ENCODE data around the gene TNFRSF21. TPM values are rescaled to one million over a fixed set of nuclear protein-coding genes. Genes with fewer than 3 reads are reported as not detected.
A peak's percentile ranks its signal among the peaks of the same experiment; 100 is the strongest.

The TNFRSF21 gene
- total RNA-seq, 1 donor from 2014 or later: 56.0 TPM

DNA sequence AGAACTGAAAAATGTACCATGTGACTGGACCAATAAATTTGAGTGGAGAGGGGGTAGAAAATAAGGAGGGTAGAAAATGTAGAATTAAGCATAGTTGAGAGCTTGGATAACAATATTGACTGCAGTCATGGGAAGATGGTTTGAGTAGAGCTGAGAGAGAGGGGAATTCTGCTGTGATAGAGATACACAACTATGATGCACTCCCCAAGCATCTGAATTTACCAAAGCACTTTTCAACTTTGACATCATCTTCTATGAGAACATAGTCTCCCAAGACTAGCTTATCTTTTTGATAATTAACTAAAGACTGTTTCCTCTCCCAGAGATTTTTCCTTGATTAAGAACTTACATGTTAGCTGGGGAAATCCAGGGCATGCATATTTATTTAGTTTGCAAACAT lies 103.1 kb downstream of the TNFRSF21 start:
- DNase-seq: no peak

DNA sequence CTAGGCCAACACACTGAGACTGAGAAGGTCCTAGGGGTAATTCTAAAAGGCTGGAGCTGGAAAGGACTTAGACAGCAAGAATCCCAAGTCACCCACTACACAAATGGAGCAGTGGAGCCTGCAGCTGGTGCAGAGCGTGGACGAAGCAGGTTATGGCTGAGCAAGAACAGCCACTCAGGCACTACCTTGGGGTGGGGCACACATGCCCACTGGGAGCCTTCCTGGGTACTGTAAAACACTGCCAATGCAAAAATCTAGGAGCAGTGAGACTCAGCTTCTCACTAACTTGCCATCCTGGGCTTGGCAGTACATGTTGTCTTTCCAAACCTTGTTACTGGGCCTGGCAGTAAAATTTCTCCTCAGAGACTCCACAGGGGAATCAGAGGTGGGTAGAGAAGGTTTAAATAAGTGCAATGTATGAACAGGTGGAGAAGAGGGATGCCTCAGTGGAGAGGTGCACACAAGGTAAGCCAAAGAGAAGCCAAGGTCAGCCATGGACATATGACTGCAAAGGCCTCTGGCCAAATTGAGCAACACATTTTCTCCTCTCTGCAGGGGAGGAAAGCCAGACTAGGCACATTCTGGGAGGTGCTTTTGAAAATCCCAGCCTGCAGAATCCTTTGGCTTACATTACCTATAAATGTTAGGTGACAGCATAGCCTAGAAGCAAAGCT lies 105.6 kb downstream of the TNFRSF21 start:
- DNase-seq: no peak

DNA sequence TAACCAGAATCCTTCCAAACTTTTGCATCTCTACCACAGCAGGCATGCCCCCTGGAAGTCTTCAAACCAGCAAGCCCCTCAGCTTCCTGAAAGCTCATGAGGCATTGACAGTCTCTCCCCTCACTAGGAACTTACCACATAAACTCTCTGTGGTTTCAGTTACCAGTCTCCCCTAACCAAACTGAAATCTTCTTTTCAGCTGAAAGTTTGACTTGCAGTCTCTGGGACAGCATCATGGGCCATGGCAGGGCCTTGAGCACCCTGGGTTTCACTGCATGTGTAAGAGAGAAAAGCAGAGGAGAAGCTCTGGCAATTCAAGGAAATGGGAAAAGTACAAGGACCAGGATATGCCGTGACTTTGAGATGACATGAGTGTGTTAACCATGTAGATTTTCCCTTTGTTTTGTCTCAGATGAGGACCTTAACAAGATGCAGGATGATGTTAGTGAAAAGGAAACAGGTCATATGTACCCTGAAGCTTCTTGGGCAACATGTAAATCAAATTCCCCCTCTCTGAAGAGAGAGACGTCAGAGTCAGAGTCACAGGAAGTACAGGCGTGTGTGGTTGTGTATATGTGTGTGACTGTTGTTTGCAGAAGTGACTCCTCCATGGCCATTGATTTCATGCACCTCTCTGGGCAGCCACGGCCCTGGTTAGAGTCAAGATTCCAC lies 106.3 kb downstream of the TNFRSF21 start:
- DNase-seq: no peak

DNA sequence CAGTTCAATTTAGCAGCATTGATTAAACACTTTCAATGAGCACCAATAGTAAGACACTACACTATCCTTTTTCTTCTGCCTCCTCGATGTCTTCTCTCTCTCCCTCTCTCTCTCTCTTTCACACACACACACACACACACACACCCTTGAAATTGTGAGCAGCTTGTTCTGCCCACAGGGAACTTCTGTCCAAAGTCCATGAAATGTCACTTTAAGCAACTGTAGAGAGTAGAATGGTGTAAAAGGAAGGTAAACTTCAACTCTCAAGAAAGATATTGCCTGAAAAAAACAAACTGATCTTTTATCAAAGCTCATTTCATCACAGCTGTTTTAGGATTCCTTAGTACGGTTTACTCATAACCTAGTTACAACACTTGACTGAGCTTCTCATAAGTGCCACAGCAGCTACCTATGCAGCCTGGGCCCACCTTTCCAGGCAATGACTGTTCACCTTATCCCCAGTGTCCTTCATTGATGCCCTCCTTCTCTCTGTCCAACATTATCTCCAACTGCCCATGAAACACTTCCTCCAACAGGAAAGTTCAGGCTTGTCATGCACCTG lies 107.0 kb downstream of the TNFRSF21 start:
- no peak for DNase-seq

DNA sequence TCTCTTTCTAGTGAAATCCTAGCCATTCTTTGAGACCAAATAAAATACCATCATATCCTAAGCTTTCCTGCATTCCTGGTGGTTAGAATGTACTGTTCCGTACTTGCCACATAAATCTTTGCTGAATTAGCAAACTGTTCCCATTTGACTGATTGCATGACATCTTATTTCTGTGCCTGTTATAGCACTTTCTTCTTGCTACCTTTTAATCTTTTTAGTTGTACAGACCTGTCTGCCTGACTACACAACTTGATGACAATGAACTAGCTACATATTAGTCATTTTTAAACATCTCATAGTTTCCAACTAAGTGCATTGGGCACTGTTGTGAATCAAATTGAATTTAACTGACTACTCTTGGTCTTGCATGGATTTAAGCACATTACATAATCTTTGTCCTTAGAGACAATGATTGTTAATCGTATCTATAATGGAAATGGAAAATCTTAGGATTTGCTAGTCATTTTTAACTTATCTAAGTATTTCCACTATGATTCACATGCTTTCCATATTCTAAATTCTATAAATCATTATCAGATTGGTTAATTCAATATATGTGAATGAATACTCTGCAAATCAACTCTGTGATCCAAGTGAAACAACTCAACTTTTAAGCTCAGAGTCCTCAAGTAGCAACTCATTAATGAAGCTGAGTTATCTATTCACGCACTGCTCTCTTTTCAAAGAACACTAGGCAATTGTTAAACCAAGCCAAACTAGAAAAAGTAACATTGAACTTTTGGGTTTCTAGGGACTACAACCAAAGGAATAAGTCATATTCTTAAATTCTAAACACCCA lies 109.0 kb downstream of the TNFRSF21 start:
- DNase-seq: no peak

DNA sequence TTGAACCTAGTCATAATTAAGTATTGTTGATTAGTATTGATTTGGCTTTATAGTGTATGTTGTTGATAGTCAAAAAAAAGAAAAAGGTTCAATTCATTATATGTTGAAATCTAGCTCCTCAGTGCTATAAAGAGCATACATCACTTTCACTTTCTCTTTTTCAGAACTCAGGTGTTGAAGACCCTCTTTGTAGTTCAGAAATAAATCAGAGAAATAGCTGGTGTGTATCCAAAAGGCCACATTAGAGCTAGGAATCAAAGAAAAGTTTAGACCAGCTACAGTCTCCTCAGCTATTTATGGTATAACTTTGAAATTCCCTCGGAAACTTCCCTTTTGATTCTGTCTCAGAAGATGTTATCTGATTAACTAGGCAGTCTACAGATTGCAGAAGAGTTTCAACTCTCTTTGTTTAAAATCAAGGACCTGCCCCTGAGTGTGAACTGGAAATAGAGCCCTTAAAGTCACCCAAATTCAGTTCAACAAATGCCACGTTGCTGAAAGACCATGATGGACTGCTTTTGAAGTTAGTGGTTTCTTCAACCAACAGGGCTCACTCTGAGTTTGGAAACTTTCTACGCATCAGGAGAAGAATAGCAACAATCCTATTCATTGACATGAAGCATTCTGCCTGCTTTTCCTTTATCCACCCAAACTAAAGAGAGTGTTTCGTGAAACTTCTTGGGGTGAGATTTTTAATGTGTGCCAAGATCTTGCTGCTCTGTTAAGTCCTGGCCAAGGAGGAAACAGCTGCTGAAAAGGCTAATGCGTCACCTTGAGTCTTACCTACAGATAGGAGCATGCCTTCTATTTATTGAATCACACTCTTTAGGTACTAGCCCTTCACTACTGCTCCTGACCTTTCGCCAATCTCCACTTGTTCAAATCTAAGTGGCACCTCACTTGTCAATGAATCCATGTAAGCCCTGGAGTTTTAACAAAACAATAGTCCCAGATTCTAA lies 111.7 kb downstream of the TNFRSF21 start:
- DNase-seq: no peak

DNA sequence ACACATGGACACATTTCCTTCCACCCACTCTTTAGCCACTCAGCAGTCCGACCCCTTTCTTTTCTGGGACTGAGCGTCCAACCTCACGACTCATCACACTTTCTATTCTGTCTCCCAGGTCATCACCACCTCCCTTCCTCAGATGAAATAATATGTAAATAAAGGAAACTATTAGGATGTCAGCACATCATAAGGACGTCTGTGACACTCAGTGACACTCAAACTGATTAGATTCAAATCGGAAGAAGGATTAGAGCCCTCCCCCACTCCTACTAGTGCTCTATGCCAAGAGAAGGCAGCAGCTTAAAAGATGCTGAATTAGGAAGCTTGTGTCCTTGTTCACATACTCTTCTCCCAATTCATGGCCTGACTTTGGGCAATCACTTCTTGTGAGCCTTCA lies 113.6 kb downstream of the TNFRSF21 start:
- DNase-seq: no peak

DNA sequence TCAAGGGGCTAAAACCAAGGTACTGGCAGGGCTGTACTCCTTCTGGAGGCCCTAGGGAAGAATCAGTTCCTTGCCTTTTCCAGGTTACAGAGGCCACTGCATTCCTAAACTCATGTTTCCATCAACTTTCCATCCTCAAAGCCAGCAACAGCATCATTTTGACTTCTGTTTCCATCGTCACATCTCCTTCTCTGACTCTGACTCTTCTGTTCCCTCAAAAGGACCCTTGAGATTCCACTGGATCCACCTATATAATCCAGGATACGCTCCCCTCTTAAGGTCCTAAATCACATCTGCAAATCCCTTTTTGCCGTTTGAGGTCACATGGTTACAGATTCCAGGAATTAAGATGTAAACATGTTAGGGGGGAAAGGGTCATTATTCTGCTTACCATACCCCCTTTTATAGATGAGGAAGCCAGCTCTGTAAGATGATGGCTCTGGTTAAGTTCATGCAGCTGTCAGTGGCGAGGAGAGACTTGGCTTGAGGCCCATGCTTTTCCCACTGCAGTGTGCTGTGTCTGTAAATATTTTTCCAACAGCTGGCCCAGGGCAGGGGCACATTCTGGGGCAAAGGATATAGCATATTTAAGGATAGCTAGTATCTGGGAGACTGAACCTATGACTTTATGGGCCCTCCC lies 114.6 kb downstream of the TNFRSF21 start:
- DNase-seq: peak; percentile 11

DNA sequence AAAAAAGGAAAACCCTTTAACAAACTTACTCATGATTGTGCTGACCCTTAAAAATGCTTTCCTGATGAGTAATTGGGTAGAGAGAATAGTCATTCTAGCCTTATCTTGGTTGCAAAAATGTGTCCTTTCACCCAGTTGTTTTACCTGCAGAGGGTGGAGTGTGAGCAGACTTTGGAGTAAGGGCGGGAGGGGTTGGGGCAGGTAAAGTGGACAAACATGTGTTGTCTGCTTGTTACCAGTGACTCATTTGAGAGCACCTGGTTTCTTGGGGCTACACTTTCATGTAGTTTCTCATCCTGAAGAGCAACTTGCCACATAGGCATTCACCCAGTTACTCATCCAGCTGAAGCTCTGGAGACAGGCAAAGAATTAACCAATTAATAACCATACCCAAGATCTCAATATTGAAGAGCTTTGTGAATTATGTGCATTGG lies 121.1 kb downstream of the TNFRSF21 start:
- no peak for DNase-seq

DNA sequence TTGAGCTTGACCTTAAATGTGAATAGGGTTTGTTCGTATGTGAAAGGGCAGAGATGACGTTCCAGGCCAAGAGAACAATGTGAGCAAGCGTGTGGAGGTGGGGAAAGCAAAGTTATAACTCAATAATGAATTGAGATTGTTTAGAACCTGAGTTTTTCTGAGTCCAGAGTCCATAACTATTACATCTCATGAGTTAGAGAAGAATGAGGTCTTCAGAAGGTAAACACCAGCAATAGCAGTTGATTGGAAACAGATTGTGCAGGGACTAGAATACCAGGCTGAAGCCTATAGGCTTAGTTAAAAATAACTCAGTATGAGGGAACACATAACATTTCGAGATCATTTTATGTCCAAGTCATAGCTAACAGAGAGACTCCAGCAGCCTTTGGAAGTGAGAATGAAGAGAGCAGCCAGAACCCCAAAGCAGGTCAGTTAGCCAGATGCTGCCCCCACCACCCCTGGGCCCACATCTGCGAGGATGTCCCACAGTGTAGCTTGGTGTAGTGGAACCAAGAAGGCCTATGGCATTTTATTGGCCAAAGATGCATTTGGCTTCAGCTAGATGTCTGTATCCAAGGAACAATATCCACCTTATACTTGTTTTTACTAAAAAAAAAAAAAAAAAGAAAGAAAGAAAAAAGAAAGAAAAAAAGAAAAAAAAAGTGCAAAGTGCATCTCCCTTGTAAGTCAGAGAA lies 121.7 kb downstream of the TNFRSF21 start:
- no peak for DNase-seq

DNA sequence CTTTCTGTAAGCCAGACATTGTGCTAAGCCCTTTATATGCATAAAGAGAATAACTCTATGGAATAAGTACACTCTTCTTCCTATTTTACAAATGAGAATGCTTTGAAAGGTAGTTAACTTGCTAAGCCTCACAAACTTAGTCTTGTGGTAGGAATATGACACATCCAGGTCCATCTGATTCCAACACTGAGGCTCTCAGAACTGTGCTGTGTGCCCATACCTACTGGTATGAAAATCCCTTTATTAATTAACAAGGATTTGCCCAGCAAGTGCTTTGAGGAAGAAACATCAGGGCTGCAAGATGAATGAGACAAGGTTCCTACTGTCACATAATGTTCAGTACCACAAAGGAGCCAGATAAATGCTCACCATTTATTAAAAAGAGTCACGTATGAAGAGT lies 122.6 kb downstream of the TNFRSF21 start:
- DNase-seq: no peak

DNA sequence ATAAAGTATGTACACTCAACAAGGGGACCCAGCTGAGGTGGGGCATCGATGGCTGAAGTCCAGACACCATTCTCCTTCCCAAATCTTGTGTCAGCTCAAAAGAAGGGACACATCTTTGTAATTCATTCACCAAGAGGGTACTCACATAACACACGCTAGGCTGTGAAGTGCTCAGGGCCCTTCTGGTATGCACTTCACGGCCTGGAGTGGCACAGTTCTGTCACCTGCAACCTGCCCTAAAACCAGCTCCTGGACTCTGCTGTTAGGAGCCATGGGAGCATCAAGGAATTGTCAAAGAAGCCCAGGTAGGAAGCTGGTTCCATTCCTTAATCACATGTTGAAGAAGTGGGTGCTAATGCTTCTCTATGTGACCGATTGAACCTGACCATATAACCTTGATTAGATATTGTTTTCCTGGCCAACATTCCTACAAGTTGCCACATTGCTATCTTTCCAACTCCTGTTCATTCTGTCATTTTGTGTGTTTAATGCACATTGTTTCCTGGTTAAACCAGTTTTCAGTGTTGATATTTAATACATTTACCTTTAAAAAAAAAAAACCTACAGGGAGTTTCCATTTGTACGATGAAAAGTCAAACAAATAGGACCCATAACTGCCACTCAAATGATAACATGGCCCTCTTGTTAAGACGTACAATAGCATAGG lies 127.3 kb downstream of the TNFRSF21 start:
- DNase-seq: no peak

DNA sequence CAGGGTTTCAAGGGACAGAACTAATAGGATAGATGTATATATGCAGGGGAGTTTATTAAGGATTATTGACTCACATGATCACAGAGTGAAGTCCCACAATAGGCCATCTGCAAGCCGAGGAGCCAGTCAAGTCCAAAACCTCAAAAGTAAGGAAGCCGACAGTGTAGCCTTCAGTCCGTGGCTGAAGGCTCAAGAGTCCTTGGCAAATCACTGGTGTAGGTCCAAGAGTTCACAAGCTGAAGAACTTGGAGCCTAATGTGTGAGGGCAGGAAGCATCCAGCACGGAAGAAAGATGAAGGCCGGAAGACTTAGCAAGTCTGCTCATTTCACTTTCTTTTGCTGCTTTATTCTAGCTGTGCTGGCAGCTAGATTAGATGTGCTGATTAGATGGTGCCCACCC lies 128.0 kb downstream of the TNFRSF21 start:
- no peak for DNase-seq

Other genes starting within 250 kb of the TNFRSF21 start
- 42.0 and 43.7 TPM in 2 replicates for gene CD2AP, start 167.9 kb upstream of the TNFRSF21 start, total RNA-seq

Data from dermis blood vessel endothelial cell (primary cell).